ENCODE data around the gene KCTD17. TPM values are rescaled to one million over a fixed set of nuclear protein-coding genes. Genes with fewer than 3 reads are reported as not detected.

Gene KCTD17
- total RNA-seq, 6 experiments from 2014 or later = 2.0 to 9.7 (median 4.4) TPM

GRCh38 chr22:37057226-37057625 is 5.7 kb downstream of the KCTD17 start:
- no peaks in the 10 kb centered on the region for H3K36me3 ChIP-seq
- no peaks in the 10 kb centered on the region for H3K27me3 ChIP-seq
- no peak for ATAC-seq
- H3K27ac ChIP-seq = no peak overlapping the region
- no peak for TF ChIP-seq POLR2A (IDR thresholded peaks at IDR 0.05)
- TF ChIP-seq, protein P1, sequence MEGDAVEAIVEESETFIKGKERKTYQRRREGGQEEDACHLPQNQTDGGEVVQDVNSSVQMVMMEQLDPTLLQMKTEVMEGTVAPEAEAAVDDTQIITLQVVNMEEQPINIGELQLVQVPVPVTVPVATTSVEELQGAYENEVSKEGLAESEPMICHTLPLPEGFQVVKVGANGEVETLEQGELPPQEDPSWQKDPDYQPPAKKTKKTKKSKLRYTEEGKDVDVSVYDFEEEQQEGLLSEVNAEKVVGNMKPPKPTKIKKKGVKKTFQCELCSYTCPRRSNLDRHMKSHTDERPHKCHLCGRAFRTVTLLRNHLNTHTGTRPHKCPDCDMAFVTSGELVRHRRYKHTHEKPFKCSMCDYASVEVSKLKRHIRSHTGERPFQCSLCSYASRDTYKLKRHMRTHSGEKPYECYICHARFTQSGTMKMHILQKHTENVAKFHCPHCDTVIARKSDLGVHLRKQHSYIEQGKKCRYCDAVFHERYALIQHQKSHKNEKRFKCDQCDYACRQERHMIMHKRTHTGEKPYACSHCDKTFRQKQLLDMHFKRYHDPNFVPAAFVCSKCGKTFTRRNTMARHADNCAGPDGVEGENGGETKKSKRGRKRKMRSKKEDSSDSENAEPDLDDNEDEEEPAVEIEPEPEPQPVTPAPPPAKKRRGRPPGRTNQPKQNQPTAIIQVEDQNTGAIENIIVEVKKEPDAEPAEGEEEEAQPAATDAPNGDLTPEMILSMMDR (IDR thresholded peaks at IDR 0.05) = no peak
- no peak overlapping the region for H3K4me3 ChIP-seq
- no peaks in the 10 kb centered on the region for H3K9me3 ChIP-seq
- no CpG with 5 or more reads among the region's 9 CpGs for WGBS (ENCODE audit: insufficient coverage, low coverage, low lambda C conversion rate, missing lambda C conversion rate)
- intact Hi-C loops (cut with DNase I) = no loop called here
- no peaks in the 10 kb centered on the region for H3K4me1 ChIP-seq
- peak in 1 of 3 donors; percentile 41 for DNase-seq

GRCh38 chr22:37057796-37058510 is 6.4 kb downstream of the KCTD17 start:
- intact Hi-C loops (cut with DNase I) = no loop called here
- DNase-seq (no peak), ATAC-seq (no peak)

DNA sequence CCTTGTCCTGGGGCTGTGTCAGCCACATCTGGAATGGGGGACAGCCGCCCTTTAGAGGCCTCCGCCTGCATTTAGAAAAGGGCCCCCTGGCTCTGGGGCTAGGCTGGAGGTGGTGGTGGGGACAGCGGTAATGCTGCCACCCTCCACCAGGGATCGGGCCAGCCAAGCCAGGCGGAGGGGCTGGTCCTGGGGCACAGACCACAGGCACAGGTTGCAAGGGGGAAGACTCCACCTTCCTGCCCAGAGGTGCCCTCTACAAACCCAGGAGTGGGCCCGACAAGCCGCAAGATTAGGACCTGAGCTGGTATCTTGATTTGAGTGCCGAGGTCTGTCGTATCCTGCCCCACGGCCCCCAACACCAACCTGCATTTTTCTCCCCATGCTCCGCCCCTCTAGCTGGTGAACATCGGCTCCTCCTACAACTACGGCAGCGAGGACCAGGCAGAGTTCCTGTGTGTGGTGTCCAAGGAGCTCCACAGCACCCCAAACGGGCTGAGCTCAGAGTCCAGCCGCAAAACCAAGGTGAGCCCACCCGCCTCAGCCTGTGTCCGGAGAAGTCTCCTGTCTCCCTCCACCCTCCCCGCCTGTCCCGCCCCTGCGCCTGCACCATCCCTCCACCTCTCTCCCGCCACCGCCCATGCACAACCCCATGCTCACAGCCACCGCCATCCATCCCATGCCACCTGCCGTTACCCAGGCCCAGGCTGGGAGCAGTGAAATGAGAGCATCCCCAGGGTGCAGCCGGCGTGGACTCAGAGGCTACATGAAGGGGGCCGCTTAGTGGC is 7.6 kb downstream of the KCTD17 start:
- Histone ChIP-seq H3K4me1 (no peaks in the 10 kb centered on the region), H3K27ac (no peak overlapping the region), H3K4me3 (no peak overlapping the region), H3K27me3 (no peaks in the 10 kb centered on the region), H3K9me3 (no peaks in the 10 kb centered on the region), H3K36me3 (no peaks in the 10 kb centered on the region)
- no peak for DNase-seq
- intact Hi-C loops (cut with DNase I) = no loop called here
- WGBS (ENCODE audit: insufficient coverage, low coverage, low lambda C conversion rate, missing lambda C conversion rate) = 94% methylated on average over 9 of the region's 28 CpGs
- TF ChIP-seq POLR2A (IDR thresholded peaks at IDR 0.05) = no peak
- ATAC-seq = no peak

More at GRCh38 chr22:37057796-37058510, 6.4 kb downstream of the KCTD17 start:
- Histone ChIP-seq H3K36me3 (no peaks in the 10 kb centered on the region), H3K27ac (no peak overlapping the region), H3K4me1 (no peaks in the 10 kb centered on the region), H3K9me3 (no peaks in the 10 kb centered on the region), H3K4me3 (no peak overlapping the region), H3K27me3 (no peaks in the 10 kb centered on the region)
- 40% methylated on average over 2 of the region's 12 CpGs for WGBS (ENCODE audit: insufficient coverage, low coverage, low lambda C conversion rate, missing lambda C conversion rate)
- TF ChIP-seq, protein P1 (IDR thresholded peaks at IDR 0.05) = no peak
- TF ChIP-seq POLR2A (IDR thresholded peaks at IDR 0.05) = no peak

DNA sequence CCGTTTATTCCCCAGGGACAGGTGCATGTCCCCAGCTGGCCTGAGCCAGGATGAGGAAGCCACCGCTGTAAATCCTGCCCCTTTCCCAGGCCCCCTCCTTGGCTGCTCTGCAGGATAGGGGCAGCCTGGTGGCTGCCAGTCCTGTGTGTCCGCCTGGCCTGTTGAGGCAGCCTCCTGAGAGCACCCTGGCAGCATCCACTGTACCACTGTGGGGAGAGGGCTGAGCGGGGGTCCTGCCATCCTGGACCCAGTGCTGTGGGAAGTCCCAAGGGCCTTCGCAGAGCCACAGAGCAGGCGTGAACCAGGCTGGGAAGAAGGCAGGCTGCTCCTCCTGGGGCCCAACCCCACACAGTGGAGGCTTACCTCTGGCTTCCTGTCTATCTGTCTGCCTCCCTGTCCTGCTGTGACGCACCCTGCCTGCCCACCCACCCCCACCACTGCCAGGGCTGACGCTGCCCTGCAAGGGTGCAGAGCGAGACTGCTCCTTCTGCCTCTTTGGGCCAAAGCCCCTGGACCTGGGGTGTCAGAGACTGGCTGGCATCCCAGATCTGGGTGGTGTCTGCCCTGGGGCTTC is 8.4 kb downstream of the KCTD17 start:
- H3K27ac ChIP-seq = no peak overlapping the region
- no peak overlapping the region for H3K4me3 ChIP-seq
- H3K4me1 ChIP-seq = no peaks in the 10 kb centered on the region
- intact Hi-C loops (cut with DNase I) = loop anchor here in 1 of 2 donors (10.0 kb wide), 1 partner anchor 145 kb away; no protein-coding TSS in a partner anchor
- no peak for ATAC-seq
- no peaks in the 10 kb centered on the region for H3K9me3 ChIP-seq
- DNase-seq = no peak
- TF ChIP-seq, protein P1 (IDR thresholded peaks at IDR 0.05) = no peak
- no peak for TF ChIP-seq POLR2A (IDR thresholded peaks at IDR 0.05)
- H3K27me3 ChIP-seq = no peaks in the 10 kb centered on the region
- H3K36me3 ChIP-seq = no peaks in the 10 kb centered on the region
- WGBS (ENCODE audit: insufficient coverage, low coverage, low lambda C conversion rate, missing lambda C conversion rate) = 100% methylated on average over 2 of the region's 9 CpGs
